Measurements from ENCODE around the gene CPLANE1.
A peak's percentile ranks its signal among the peaks of the same experiment; 100 is the strongest.
"Not testable (repeated sequence)": the region's sequence is repeated elsewhere in the genome, so short reads cannot be mapped to it uniquely, and the experiment has no call there.

Gene CPLANE1

DNA sequence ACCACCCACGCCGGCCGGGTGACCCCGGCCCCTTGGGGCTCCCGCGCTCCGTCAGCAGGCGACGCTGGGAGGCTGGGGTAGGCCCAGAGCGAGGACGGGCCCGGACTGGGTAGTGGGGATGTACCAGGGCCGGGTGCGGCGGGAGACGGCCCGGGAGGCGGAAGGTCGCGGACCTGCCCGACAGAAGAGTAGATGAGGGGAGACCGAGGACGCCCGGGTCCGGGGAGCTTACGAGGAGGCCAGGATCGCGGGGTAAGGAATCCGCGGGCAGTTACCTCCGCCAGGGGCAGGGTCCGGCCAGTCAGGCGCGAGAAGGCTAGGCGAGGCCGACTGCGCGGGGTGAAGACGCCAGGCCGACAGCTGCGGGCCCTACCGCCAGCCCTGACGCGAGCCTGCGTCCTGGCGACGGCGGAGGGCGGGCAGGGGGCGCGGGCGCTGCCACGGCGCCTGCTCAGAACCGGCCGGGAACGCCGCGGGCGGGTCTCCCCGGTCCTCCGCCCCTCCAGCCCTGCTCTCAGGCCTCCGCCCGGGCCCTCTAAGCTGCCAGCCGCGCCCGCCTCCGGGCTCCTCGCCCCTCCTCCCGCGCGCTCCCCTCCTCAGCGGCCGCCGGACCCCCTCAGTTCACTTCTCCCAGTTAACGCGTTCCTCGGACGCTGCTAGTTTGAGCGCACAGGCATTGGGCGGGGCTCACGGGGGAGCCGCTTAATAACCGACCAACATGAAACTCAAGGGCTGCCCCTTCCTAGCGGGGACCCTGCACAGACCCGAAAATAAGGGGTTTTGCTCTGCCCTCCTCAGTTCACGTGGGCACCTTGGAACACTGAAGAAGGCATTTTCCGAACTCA is at the start of gene CPLANE1:
Gene CPLANE1 (minus strand): TSS at position 407 of the 845 bp plus-strand sequence. CDS start 1,678 bp downstream, outside the sequence.
- DNase-seq, result peak; percentile 53

DNA sequence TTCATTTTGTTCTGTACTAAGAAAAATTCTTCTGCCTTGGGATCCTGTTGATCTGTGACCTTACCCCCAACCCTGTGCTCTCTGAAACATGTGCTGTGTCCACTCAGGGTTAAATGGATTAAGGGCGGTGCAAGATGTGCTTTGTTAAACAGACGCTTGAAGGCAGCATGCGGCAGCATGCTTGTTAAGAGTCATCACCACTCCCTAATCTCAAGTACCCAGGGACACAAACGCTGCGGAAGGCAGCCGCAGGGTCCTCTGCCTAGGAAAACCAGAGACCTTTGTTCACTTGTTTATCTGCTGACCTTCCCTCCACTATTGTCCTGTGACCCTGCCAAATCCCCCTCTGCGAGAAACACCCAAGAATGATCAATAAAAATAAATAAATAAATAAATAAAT is 47.1 kb upstream of the CPLANE1 start:
- not testable (repeated sequence) for DNase-seq

DNA sequence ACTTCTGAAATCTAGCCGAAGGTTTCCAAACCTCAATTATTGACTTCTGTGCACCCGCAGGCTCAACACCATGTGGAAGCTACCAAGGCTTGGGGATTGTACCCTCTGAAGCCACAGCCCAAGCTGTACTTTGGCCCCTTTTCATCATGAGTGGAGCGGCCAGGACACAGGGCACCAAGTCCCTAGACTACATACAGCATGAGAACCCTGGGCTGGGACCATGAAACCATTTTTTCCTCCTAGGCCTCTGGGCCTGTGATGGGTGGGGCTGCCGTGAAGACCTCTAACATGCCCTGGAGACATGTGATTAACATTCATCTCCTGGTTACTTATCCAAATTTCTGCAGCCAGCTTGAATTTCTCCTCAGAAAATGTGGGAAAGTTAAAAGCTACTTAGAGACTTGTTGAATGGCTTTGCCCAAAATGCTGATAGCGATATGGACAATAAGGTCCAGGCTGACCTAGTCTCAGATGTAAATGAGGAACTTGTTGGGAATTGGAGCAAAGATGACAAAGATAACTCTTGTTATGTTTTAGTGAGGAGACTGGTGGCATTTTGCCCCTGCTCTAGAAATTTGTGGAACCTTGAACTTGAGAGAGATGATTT is 34.1 kb upstream of the CPLANE1 start:
- no peak for DNase-seq

DNA sequence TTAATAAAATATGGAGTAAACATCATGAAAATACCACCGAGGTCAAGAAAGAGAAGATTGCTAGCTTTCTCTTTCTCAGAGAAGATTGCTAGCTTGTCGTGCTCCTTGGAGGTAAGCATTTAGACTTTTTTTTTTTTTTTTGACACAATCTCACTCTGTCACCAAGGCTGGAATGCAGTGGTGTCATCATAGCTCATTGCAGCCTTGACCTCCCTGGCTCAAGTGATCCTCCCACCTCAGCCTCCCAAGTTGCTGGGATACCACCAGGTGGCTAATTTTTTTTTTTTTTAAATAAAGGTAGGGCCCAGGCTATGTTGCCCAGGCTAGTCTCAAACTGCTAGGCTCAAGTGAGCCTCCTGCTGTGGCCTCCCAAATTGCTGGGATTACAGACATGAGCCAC is 26.3 kb upstream of the CPLANE1 start:
- no peak for DNase-seq

DNA sequence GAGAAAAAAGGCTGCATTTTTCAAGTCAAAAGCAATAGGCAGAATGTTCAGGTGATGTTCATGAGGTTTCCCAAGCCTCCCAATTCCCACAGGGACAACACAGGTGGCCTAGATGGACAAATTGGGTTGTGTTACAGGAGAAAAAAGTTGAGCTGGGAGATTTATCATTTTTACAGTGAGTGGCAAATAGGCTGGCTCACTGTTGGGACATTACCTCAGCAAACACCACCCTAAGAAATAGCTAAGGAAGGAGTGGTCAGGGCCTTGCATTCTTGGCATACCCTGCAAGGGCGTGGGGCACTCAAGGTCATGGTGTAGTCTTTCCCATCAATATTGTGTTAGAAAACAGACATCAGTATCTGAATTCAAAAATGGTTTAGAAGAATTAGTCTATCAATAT is 23.3 kb upstream of the CPLANE1 start:
- DNase-seq, result no peak

DNA sequence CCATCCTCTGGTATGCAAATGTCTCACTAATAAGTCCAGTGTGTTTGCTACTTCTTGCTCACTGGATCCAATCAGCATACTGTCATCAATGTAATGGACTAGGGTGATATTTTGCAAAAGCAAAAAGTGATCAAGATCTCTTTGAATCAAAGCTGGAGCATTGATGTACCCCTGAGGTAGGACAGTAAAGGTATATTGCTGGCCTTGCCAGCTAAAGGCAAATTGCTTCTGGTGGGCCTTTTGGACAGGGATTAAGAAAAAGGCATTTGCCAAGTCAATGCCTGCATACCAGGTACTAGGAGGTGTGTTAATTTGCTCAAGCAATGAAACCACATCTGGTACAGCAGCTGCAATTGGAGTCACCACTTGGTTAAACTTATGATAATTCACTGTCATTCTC is 18.9 kb upstream of the CPLANE1 start:
- not testable (repeated sequence) for DNase-seq

DNA sequence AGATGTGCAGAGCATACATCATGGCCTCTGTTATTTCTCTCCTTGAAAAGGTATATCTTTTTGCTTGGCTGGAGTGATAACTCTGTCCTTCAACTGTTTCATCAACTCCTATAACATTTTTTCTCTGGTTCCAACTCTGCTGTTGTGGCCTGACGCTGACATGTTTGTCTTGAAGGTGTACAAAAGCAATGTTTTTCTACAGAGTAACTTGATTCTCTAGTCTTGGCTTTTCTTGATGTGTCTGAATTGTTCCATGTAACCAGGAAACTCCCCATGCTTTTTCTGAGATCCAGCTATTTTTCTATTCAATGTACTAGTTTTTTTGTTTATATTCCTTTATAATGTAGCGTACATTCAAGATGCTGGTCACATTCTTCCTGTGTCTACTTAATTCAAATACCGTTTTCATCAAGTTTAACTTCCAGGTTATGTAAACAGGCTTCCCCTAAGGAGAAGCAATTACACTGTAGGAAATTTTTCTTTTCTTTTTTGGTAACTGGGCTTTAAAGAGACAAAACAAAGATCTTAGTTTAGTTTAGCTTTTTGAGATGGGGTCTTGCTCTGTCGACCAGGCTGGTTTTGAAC is 6.7 kb upstream of the CPLANE1 start:
- DNase-seq, result no peak

DNA sequence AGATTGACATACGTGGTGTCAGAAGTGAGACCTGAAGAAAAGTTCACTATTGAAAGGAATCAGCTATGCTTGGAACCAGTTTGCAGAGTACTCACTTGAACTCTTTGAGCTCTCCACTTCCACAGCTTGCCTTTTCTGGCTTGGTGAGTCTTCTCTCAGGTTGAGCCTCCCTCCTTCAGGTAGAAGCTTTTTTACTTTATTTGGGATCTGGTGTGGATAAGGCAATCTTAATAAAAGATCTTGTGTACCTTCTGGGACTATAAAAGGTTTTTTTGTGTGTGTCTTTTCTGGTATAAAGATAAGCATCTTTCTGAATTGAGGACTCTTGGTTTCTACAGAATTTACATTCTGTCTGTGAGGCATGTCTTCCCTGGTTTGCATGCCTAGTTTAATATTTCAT is 5.4 kb upstream of the CPLANE1 start:
- no peak for DNase-seq

DNA sequence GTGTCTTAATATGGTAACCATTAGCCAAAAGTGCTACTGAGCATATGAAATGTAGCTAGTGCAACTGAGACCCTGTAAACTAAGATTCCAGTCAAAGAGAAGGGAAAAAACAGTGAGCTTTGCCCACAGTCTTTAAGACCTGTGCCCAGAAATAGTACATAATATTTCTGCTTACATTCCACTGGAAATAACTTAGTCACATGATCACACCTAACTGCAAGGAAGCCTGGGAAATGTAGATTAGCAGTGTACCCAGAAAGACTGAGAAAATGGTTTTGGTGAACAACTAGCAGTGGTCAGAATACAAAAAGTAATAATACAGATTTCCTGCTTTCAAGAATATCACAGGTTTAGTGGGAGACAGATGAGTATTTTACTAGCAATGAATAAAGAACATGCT is 2.5 kb upstream of the CPLANE1 start:
- DNase-seq, result no peak

DNA sequence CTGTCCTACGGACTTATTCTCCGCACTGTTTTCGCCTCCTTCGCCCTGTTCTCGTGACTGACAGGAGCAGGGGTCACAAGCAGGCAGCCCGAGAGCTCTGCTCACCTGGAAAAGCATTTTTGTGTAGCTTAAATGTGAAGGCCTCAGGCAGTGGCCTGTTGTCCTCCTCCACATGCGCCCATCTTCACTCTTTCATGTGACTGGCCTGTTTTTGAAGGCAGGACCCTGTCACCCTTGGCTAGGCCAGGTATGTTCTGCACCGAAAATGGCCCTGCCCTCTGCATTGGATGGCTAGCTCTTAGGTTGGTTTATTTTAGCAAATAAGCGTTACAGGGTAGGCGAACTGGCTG is 614 bp upstream of the CPLANE1 start:
- DNase-seq, result no peak

DNA sequence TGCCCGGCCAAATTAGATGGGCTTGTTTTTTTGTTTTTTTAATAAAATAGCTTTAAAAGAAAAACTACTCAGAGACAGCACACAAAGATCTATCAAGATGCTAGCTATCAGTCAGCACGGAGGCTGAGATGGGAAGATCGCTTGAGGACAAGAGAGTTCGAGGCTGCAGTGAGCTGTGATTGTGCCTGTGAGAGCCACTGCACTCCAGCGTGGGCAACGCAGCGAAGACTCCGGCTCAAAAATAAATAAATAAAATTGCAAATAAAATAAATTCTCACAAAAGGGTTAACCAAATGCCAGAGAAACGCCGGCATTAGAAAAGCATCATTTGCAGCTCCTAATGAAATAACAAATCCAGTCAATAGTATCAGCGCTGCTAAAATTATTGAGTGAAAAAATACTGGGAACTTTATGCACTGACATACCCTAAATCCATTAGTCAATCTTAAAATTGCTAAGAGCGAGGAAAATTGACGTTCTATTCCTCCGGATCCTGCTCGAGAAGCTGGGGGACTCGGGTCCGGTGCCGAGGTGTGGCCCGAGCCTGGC is 681 bp downstream of the CPLANE1 start:
- no peak for DNase-seq

DNA sequence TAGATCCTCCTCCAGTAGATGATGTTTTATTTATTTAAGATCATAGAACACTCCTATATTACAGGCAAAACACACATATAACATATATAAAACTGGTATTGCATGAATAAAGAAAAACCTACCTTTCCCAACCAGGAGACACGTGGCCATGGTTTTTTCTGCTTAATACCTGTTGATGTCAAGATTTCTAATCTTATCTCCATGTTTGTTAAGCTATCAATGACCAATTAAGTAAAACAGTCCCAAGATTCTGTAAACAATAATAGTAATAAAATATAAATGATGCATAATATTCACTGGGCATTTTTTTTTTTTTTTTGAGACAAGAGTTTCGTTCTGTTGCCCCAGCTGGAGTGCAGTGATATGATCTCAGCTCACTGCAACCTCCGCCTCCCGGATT is 1.7 kb downstream of the CPLANE1 start:
- no peak for DNase-seq

DNA sequence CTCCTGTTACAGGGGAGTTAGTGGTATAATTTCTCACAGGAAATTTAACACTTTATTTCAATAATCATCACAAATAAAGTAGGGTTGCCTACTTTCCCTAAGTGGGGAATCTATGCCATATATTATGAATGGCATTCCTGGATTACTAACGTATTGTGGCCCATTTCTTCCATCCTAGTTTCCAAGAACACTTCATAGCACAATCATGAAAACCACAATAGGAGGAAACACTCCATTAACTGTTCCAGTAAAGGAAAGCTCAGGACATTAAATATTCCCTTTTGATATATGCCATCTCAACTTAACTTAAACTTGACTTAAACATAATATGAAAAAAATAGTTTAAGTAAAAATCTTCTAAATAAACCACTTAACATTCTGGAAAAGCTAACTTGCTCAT is 2.1 kb downstream of the CPLANE1 start:
- no peak for DNase-seq

DNA sequence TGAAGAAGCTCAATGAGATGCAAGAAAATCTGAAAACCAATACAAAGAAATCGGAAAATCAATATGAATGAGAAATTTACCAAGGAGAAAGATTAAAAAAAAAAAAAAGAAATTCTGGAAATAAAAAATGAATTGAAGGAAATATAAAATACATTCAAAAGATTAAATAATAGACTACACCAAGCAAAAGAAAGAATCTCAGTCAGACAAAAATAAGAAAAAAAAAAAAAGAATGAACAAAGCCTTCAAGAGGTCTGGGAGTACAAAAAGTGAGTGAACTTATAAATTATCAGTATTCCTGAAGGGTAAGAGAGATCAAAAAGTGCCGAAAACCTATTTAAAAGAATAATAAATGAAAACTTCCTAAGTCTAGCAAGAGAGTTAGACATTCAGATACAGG is 14.9 kb downstream of the CPLANE1 start:
- no peak for DNase-seq

DNA sequence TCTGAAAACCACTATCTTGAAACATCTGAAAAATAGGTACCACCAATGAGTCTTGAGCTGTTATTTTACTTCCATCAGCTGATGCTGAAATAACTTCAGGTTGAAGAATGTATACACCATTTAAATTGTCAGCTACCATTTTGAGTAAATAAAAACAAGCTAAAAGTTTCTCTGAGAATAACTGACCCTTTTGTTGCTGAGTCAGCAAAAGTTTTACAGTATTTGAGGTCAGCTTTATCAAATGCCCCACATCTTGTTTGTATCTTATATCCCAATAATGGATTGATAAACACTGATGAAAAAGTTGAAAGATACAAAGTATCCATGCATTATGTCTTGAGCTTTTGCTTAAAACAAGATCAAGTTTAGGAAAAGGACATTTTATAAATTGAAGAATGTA is 22.8 kb downstream of the CPLANE1 start:
- DNase-seq, result no peak

DNA sequence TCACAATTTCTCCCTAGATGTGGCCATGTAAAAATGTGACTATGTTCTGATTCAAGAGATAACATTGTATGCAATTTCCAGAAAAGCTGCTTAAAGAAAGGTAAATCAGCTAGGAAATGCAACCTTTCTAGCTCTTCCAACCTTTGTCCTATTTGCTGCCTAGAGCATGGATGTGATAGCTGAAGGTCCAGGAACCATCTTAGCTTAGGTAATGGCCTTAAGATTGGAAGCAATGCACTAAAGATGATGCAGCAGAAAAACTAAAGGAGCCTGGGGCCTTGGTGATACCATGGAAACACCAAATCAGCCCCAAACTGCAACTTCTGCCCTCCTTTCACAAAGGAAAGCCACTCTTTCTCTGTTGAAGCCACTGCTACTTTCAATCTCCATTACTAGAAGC is 27.0 kb downstream of the CPLANE1 start:
- DNase-seq, result no peak

DNA sequence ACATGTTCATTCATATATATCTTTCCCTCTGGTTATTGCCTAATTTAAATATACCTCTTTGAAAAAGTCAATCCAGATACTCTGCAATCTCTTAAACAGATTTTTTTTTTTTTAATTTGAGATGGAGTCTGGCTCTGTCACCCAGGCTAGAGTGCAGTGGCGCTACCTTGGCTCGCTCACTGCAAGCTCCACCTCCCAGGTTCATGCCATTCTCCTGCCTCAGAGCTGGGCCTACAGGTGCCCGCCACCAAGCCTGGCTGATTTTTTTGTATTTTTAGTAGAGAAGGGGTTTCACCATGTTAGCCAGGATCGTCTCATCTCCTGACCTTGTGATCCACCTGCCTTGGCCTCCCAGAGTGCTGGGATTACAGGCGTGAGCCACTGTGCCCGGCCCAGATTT is 28.8 kb downstream of the CPLANE1 start:
- not testable (repeated sequence) for DNase-seq

DNA sequence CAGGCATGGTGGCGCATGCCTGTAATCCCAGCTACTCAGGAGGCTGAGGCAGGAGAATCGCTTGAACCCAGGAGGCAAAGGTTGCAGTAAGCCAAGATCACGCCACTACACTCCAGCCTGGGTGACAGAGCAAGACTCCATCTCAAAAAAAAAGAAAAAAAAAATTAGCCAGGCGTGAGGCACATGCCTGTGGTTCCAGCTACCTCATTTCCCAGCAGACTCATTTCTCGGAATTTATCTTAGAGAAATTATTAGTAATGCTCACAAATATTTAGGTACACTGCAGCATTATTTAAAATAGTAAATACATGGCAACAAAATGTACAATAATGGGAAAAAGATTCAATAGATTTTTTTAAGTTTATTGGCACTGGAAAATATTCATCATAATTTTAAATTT is 29.8 kb downstream of the CPLANE1 start:
- DNase-seq, result not testable (repeated sequence)

DNA sequence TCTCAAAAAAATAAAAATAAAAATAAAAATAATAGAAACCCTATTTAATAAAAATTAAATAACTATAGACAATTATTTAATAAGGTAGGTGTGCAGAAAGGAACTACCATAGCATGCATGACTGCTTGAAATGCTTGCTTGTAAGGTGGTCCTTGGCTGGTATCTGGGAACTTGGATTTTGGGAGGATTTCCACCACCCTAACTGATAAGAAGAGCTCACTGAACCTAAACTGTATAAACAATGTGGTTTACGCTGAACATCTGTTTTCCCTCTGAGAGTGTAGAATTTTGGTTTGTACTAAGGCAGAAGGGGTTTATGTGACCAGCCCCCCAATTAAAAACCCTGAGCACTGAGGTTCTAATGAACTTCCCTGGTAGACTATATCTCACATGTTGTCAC is 31.2 kb downstream of the CPLANE1 start:
- no peak for DNase-seq

DNA sequence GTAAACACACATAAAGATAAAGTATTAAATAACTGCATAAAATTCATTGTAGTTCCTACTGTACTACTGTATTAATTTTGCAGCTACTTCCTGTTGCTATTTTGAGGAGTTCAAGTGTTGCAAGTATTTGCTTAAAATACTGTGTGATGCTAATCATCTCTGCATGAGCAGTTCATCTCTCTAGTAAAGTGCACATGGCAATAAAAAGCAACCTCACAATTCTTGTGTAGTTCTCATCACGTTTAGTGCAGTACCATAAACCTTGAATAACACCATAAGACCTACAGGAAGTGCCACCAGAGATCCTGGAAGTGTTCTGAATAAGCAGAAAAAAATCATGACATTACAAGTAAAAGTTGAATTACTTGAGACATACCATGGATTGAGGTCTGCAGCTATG is 34.6 kb downstream of the CPLANE1 start:
- no peak for DNase-seq

DNA sequence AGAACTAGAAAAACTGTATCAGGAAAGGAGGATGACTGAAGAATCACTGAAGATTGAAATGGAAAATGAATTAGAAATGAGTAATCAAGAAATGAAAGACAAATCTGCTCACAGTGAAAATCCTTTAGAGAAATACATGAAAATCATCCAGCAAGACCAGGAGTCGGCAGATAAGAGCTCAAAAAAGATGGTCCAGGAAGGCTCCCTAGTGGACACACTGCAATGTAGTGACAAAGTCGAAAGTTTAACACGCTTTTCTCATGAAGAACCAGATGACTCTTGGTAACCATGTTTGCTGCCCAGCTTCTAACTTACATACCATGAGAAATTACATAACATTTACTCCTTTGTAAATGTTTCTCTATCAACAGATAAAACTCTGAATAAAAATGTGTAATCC is 37.1 kb downstream of the CPLANE1 start:
- no peak for DNase-seq

DNA sequence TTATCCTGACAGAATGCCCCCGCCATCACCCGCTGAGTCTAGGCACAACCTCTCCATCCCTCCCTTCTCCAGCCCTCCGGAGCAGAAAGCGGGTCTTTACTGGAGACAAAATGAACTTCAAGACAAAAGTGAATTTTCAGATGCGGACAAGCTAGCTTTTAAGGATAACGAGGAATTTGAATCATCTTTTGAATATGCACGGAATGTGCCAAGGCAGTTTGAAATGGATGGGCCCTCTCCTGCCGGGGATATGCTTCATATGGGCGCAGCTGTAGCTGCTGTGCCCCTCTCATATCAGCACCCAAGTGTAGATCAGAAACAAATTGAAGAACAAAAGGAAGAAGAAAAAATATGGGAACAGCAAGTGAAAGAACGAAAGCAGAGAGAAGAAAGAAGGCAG is 37.5 kb downstream of the CPLANE1 start:
- no peak for DNase-seq

DNA sequence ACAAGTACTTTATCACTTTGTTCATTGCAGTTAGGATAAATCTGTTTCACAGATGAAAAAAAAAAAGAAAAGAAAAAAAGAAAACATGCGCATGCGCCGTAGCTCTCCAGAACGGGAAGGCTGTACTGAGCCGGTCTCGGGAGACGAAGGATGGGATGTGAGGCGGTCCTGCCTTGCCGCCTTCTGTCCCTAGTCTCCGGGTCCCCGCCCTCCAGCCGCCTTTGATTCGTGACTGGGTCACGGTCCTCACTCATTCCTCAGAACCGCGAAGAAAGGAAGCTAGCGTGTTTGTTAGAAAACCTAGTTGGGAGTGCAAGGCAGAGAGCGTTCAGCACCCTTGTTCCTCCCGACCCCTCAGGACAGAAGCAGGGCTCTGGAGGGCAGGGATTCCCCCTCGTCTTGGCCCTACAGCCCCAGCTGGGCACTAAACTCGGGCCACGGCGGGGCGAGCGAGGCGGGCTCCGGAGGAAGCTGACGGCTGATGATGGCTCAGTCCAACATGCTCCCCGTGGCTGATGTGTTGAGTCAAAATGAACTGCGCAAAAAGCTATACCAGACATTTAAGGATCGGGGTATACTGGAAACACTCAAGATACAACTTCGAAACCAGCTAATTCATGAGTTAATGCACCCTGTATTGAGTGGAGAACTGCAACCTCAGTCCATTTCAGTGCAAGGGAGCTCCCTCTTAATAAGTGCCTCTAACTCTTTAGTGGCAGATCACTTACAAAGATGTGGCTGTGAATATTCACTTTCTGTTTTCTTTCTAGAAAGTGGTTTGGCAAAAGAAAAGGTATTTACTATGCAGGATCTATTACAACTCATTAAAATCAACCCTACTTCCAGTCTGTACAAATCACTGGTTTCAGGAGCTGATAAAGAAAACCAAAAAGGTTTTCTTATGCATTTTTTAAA is 40.0 kb downstream of the CPLANE1 start:
- no peak for DNase-seq
